NCI-H446 treated with DMSO at 0.1 percent for 48 hours (cell line): ENCODE measurements around the gene GTPBP2.
"Not testable (repeated sequence)": the region's sequence is repeated elsewhere in the genome, so short reads cannot be mapped to it uniquely, and the experiment has no call there.

ENCODE experiments used
- DNase-seq: peaks from one replicate; lab custom pipeline; 2025; lab: John Stamatoyannopoulos, UW

GTPBP2 gene, protein sequence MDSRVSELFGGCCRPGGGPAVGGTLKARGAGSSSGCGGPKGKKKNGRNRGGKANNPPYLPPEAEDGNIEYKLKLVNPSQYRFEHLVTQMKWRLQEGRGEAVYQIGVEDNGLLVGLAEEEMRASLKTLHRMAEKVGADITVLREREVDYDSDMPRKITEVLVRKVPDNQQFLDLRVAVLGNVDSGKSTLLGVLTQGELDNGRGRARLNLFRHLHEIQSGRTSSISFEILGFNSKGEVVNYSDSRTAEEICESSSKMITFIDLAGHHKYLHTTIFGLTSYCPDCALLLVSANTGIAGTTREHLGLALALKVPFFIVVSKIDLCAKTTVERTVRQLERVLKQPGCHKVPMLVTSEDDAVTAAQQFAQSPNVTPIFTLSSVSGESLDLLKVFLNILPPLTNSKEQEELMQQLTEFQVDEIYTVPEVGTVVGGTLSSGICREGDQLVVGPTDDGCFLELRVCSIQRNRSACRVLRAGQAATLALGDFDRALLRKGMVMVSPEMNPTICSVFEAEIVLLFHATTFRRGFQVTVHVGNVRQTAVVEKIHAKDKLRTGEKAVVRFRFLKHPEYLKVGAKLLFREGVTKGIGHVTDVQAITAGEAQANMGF

DNA sequence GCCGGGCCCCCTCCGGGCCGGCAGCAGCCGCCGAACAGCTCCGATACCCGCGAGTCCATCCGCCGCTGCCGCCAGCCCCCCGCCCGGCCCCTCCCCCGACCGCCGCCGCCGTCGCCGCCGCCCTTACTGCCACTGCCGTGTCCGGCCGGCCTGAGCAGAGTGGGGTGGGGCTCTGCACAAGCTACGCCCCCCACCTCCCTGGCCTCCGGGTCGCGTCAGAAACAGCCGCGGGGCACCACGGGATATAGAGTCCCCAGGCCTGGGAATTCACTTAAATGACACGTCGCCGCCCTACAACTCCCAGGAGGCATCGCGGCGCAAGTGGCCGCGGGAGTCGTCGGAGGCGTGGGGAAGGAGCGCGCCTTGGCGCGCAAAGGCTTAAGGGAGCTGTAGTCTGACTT, at the start of gene GTPBP2:
Gene GTPBP2 (minus strand): TSS at position 161 of the 401 bp plus-strand sequence. CDS start 102 bp downstream, at position 59.
- peak; percentile 99 for DNase-seq

DNA sequence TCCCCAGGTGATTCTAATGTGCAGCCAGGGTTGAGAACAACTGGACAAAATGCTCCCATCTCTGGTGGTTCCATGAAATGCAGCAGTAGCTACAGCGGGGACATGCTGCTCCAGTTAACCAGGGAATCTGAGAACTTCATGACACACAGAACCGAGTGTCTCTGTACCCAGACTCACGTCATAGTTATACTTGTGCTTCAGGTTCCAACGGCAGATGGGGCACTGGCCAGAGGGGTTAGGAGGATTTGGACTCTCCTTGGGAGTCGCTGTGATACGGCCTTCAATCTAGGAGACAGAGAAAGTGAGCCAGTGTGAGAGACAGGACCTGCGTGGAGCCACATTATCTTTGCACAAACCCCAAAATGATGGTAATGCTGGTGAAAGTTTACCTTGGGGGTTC, 49.3 kb upstream of the GTPBP2 start:
- DNase-seq: no peak

DNA sequence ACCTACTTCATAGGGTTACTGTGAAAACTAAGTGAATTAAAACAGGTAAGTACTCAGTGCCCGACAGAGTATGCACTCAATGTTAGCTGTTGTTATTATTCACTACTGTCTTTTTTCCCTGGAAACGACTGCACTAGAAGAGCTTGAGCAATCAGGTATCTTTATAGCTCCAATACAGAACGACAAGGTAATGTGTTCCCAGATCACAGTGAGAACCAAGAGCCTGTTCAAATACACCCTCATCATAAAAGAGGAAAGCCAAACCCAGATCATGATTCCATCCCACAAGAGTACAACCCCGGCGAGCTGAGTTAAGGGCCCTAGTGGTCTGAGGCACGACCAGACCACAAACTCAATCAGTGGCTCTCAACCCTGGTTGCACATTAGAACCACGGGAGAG, 48.7 kb upstream of the GTPBP2 start:
- DNase-seq: no peak

DNA sequence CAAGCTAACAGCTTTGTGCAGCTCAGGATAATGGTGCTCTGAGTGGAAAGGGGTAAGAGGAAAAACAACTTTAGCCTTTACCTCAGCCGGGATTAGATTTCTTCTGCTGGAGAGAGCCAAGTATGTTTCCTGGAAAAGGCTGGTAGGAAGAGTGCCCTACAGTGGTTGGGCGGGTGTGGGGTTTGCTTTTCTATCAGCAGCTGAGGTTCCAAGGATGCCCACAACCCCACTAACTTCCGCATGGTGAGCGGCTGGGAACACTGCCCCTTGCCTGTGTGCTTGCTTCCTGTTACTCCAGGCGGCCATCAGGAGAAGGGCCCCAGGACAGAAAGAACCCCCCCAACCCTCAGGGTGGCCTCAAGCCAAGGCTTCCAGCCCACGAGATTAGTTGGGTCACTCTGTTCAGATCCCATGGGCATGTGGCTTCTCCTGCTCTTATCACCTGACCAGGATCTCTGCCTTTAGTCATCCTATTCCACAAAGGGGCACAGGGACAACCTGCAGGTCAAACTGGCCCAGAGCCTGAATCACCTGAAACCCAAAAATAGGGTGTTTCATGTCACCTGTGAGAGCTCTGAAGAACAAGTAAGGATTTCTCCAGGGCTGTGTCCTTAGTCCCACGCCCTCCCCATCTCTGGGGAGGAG, 48.0 kb upstream of the GTPBP2 start:
- DNase-seq: no peak

DNA sequence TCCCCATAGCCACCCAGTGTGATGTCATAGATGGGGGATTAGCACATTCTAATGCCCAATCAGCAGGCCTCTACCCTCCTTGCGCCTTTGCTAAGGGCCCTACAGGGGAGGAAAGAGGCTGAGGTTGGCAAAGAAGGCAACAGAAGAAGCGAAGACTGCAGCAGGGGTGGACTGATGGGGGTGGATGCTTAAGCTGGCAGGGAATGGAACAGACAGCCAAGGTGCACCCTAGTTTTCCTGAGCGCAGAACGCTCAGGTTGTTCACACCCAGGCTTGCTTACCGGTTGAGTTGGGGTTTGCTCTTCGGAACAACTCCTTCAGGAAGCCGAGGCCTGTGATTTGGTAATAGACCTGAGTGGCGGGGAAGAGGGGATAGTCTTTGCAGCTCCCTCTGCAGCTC, 45.9 kb upstream of the GTPBP2 start:
- DNase-seq: no peak

DNA sequence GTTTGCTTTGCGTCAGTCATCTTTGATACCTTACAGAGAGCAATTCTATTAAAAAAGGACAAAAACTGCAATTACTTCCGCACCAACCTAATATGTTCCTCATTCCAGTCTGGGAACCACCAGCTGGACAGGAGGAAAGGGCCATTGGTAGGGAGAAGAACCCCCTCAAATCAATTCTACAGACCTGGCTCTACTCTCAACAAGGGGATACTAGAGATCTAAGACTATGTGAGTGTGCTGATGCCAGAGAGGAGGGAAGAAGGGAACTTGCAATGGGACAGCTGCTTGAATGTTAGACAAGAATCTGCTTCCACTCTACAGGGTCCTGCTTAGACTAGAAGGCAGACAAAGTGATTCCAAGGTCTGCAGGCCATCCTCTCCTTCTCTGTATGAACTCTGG, 45.2 kb upstream of the GTPBP2 start:
- no peak for DNase-seq

DNA sequence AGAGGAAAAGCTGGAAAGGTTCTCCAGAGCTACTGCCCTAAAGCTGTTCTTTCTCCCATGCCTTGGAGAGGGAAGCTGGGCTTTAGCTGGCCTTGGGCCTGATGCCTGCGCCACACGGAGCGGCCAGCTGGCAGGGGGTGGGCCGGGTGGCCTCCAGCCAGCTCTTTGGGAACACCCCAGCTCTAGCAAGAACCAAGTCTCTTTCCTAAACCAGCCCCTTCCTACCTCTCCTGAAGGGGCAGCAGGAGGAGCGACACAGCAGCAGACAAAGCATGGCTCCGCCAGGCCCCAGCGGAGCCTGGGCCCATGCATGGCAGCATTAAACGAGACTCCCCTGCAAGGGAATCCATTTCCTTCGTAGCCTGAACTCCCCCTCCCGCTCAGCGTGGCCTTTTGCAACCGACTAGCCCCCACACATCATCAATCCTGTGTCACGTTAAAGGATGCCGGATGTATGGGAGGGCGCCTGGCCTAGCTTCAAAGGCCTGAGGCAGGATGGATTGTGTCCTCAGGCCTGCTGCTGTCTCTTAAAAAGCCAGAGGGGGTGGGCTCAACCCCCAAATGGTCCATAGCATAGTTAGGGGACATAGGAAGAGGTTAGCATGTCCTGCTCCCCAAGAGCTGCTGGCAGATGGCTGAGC, 44.5 kb upstream of the GTPBP2 start:
- DNase-seq: peak; percentile 58

DNA sequence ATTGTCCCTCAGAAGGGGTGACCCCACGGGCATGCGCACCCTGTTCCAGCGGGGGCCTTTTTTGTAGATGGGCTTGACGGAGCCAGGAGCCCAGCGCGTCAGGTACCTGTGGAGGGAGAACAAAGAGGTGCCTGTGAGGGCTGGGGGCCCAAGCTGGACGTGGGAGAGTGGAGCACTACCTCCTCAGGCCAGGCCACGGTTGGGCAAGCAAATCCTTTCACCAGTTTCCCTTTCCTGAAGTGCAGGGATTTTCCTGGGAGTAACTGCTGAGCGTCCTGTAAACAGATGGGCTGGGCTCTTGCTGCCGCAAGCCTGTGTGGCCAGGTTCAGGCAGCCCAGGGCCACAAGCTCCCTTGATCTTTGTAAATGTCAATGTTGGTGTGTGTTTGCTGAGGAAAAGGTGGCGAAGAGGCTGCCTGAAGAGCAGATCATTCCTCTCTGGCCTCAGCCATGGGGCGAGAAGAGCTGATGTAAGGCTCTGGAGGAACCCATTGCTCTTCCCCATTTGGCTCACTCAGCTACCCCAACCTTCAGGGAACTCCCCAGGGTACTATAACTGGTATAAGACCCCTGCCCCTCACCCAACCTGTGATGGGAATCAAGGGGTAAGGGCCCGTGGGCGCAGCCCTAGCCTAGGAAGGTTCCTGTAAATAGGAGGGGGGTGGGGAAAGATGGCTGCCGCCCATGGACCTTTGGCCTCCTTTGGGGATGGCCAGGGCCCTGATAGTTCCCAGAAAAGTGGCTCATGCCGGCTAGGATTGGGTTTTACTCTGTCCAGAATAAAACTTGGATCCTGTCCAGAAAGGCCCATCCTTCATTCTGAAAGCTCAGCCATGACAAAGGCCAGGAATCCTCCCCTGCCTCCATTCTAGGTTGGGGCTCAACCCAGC, 43.0 kb upstream of the GTPBP2 start:
- no peak for DNase-seq

DNA sequence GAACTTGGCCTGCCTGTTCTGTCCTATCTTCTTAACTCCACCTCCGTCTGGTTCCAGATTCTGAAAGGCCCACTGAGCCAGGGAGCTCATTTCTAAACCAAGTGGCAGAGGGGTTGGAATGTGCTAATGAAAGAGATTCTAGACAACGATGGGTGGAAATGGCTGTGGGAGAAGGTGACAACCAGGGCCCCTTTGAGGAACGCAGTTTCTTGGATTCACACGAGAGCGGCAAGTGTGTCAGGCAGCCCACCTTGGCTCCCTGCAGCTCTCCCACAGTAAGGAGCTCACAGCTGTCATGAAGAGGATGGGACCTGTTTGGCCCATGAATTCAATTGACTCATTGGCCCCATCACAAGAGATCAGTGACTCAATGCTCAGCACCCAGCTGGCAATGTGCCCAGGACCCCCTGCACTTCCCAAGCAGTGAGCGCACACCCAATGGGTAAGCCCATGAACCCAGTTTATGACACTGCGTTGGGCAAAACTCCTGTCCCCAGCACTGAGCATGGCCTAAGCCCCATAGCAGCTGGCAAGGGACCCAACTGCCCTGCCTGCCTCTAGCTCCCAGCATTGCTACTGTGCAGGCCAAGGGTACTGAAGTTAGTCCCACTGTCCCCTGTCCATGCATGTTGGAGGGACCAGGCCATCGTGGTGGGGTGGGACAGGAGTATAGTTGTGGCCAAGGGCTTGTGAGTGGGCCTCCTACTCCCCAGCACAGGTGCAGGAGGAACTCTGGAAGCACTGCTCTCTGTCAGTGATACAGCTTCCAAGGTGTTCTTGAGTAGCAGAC, 42.1 kb upstream of the GTPBP2 start:
- no peak for DNase-seq

DNA sequence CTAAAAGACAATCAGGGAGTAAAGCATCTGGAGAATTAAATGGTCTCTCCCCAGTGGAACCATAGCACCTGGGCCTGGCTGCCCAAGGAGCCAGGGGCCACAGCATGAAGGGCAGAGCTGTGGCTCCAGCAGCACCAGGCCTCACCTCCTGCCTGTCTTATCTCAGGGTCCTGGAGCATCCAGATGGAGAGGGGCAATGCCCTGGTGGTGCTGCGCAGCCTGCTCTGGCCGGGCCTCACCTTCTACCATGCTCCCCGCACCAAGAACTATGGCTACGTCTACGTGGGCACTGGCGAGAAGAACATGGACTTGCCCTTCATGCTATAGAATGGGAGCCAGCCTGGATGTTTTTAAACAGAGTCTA, 41.5 kb upstream of the GTPBP2 start:
- DNase-seq: no peak

DNA sequence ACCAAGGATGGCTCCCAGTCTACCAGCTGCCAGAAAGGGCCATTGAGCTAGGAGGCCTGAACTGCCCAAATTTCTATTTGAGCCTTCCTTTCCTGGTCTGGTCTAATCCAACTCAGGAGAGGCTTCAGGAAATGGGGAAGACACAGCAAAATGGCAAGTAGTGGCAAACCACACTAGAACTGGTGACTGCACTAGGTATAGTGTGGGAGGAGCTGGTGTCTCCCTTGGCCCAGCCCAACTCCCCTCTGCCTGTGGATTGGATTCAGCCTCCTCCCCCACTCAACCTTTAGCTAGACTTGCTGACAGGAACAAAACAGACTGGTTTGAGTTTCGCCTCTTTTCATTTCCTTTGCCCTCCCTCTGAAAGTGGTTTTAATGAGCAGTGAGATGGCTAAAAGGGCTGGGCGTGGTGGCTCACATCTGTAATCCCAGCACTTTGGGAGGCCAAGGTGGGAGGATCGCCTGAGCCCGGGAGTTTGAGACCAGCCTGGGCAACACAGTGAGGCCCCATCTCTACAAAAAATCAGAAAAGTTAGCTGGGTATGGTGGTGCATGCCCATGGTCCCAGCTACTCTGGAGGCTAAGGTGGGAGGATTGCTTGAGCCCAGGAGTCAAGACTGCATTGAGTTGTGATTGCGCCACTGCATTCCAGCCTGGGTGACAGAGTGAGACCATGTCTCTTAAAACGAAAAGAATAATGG, 41.0 kb upstream of the GTPBP2 start:
- no peak for DNase-seq

DNA sequence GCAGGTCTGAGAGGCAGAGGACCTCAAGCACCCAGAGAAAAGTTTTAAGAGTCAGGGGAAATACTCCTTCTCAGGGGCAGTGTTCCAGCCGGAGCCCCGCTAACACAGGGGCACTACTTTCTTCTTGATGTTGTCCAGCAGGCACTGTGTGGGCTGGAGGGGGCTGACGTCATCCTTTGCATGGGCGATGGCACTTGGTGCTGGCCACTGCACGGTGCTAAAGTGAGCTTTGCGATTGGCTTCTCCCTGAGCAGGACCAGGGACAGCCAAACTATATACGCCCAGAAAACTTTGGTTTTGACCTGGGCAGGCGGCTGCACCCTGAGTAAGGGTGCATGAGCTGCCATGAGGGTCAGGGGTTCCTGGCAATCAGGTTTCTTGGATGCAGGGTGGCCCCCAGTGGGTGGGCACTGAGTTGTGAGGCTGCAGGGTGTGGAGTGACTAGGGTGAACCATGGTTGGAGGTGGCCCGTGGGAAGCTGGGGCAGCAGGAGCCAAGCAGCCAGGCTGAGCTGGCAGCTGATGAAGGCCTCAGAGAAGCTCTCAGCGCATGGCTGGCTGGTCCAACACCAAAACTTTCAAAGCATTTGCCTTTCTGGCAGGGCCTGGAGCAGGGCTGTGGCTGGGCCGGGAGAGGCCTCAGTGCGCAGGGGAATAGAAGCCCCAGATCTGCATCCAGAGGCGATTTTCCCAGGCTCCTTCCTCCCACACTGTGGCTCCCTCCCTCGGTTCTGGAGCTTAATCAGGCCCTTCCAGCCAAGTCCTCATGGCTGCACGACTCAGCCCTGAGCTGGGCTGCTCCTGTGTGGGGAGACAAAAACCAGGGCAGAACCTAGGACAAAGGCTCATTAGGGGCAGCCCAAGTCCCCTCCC, 40.2 kb upstream of the GTPBP2 start:
- no peak for DNase-seq

DNA sequence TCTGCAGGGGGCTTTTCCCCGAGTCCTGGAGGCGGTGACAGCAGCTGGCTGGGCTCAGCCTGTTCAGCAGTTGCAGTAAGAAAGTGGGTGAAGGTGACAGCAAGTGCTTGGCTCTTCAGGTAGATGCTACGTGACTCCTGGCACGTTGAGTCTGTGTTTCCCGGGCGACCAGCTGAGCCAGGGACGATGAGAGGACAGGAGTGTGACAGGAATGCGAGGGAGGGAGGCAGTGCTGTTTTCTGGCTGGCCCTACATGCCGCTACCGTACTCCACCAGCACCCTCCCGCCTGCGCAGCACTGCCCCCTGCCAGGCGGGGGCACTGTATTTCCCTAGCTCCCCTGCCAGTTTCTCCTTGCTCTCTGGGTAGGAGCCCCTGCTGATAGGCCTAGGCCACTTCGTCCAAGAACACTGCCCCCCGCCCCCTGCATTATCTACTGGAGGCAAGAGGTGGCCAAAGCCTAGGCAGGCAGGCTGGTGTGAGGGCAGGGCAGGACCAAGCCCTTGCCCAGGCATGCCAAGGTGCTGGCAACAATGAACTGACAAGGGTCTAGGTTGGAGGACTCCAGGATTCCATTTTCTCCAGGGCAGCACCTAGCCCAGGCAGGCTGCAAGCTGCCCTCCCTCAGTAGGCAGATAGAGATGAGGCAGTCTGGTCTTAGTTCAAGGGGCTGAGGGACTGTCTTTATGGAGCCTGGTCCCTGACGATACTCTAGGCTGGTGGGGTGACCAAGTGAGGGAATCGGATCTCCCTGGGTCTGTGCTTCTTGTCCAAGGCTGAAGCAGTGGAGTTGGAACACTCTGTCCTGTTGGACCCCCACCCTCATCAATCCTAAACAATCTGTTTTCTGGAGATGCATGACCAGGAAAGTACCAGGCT, 39.3 kb upstream of the GTPBP2 start:
- no peak for DNase-seq

DNA sequence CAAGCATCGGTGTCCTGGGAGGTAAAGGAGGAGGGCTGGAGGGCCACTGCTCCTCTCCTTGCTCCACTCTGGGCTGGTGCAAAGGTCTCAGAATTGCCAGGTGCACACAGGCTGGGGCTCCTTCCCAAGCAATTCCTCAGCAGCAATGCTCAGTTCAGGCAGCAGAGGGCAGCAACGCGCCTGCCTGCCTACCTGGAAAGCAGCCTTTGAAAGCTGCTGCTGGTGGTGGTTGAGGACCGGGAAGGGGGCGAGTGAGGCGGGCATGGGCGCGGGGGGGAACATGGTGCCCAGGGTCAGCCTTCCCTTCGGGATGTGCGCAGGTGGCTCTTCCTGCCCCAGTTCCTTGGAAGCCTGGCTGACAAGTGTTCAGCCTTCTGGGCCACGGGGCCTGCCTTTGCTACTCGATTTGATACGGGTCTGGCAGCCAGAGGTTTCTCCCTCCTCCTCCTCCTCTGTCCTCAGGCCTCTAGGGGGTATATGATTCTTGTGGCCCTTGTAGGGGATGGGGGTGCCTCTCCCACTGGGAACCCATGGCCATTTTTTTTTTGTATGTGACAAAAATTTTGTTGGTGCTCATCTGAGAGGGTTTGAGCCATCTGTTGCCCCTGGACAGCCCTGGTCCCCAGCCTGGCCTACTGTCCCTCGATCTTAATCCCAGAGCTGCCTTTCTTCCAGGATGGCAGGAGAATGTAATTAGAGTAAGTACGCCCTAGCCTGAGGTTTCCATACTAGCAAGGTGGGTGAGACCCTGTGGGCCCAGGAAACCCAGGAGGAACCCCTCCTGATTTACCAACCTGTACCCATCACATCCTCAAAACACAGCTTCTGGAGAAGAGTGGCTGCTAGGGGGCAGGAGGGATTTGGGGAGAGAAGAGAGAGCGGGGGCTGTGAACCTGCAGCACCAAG, 38.4 kb upstream of the GTPBP2 start:
- peak; percentile 4 for DNase-seq

DNA sequence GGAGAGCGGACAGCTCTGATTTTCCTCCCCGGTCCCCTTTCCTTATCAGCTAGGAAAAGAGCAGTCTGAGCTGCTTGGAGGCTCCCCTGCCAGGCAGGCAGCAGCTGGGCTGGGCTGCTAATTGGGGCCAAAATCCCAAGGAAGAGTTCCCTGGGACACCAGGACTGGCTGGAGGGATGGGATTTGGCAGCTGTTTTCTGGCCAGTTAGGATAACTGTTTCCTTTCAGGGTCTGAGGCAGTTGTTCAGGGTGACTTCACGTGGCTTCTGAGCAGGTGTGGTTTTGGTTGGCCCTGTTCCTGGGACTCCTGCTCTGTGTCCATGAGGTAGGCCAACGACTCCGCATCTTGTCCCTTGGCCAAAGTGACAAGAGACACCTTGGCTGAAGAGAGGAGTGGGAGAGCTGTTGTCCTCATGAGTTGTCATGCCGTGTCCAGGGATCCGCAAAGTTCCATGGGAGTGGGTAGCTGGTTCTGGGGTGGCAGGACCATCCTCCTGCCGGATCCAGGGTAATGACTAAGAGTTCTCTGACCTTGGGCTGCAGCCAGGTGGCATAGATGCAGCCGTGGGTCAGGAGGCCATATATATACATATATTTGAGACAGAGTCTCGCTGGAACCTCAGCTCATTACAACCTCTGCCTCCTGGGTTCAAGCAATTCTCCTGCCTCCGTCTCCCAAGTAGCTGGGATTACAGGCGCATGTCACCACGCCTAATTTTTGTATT, 37.3 kb upstream of the GTPBP2 start:
- DNase-seq: no peak

DNA sequence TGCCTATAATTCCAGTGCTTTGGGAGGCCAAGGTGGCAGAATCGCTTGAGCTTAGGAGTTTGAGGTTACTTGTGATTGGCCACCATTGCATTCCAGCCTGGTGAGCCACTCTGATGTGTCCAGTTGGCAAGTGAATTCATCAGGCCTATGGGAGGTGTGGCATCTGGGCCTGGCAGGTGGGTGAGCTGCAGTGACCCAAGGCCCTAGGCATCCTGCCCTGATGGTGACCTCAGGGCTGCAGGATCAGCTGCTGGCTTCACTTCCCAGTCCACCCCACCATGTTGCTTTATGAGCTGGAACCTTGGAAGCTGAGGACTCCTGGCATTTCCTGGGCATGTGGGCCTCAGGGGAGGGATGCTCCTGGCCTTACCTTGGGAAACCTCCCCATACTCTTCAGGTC, 36.3 kb upstream of the GTPBP2 start:
- no peak for DNase-seq

DNA sequence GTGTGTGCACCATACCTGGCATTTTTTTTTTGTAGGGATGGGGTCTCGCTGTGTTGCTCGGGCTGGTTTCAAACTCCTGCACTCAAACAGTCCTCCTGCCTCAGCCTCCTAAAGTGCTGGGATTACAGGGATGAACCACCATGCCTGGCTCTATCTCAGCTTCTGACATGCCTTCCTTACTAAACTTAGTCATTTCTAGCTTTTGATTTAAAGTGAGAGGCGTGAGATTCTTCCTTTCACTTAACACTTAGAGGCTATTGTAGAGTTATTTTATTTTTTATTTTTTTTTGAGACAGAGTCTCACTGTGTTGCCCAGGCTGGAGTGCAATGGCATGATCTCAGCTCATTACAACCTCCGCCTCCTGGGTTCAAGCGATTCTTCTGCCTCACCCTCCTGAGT, 33.9 kb upstream of the GTPBP2 start:
- not testable (repeated sequence) for DNase-seq
